GM12891 (cell line): ENCODE data around the gene TMEM164.

Source experiments
- DNase-seq: peaks from one replicate; pipeline ENCODE4 v3.0.0; 2011; ENCODE audit warnings: low spot score; ENCODE audit not compliant: insufficient read length
- FAIRE-seq: peaks from 2 replicates; lab custom pipeline; 2011; peaks lifted over from hg19 to GRCh38; lab: Jason Lieb, UNC
- PAX5 ChIP-seq: IDR thresholded peaks from 2 replicates; pipeline ENCODE4 v1.6.1; 2011; ENCODE audit warnings: low read length, moderate library complexity, mild to moderate bottlenecking; ENCODE audit not compliant: insufficient read depth, severe bottlenecking
- POLR2A ChIP-seq: IDR thresholded peaks from 2 replicates; pipeline ENCODE4 v1.6.1; 2011; ENCODE audit warnings: low read depth, low read length, control low read depth
- POLR2AphosphoS5 ChIP-seq: IDR thresholded peaks from 2 replicates; pipeline ENCODE4 v1.6.1; 2011; ENCODE audit warnings: low read depth, low read length, control low read depth
- POU2F2 ChIP-seq: IDR thresholded peaks from 2 replicates; pipeline ENCODE4 v1.6.1; 2011; ENCODE audit warnings: low read depth, mild to moderate bottlenecking, control low read depth, low read length, moderate library complexity
- SPI1 ChIP-seq: IDR thresholded peaks from 2 replicates; pipeline ENCODE4 v1.6.1; 2011; ENCODE audit warnings: low read depth, low read length, control low read depth
- TAF1 ChIP-seq: IDR thresholded peaks from 2 replicates; pipeline ENCODE4 v1.6.1; 2011; ENCODE audit warnings: low read depth, low read length, control low read depth

TMEM164 gene

GRCh38 chrX:110015032-110015431, 12.1 kb downstream of the TMEM164 start:
- TF ChIP-seq POLR2A = no peak
- TF ChIP-seq SPI1 = no peak
- TF ChIP-seq POU2F2 = no peak
- no peak for TF ChIP-seq PAX5
- no peak for TF ChIP-seq TAF1
- no peak for TF ChIP-seq POLR2AphosphoS5
- FAIRE-seq = no peak
- DNase-seq = no peak

GRCh38 chrX:110015915-110016314, 13.0 kb downstream of the TMEM164 start:
- no peak for TF ChIP-seq POU2F2
- no peak for TF ChIP-seq POLR2A
- TF ChIP-seq TAF1 = no peak
- no peak for TF ChIP-seq POLR2AphosphoS5
- no peak for TF ChIP-seq PAX5
- TF ChIP-seq SPI1 = no peak
- no peak for FAIRE-seq
- no peak for DNase-seq

- TF ChIP-seq POU2F2 (no peak), POLR2A (no peak), POLR2AphosphoS5 (no peak)
- FAIRE-seq (no peak), DNase-seq (no peak)
Observed at GRCh38 chrX:110020536-110020935, 17.6 kb downstream of the TMEM164 start.

GRCh38 chrX:110021258-110022022, 18.5 kb downstream of the TMEM164 start:
- DNase-seq = no peak
- FAIRE-seq = no peak

GRCh38 chrX:110022599-110023448, 19.9 kb downstream of the TMEM164 start:
- DNase-seq = no peak
- FAIRE-seq = peak; percentile 56
- peak; percentile 82 for TF ChIP-seq SPI1
- no peak for TF ChIP-seq POLR2AphosphoS5

More at GRCh38 chrX:110021258-110022022, 18.5 kb downstream of the TMEM164 start:
- no peak for TF ChIP-seq POU2F2
- no peak for TF ChIP-seq PAX5
- no peak for TF ChIP-seq POLR2AphosphoS5
- no peak for TF ChIP-seq POLR2A
- no peak for TF ChIP-seq TAF1
- no peak for TF ChIP-seq SPI1

GRCh38 chrX:110025395-110025794, 22.5 kb downstream of the TMEM164 start:
- TF ChIP-seq SPI1 (no peak), POLR2A (no peak), PAX5 (no peak), POLR2AphosphoS5 (no peak)
- no peak for DNase-seq
- no peak for FAIRE-seq

GRCh38 chrX:110026099-110026844, 23.4 kb downstream of the TMEM164 start:
- TF ChIP-seq POLR2AphosphoS5 (no peak), POLR2A (no peak), POU2F2 (no peak), PAX5 (no peak), TAF1 (no peak), SPI1 (no peak)
- FAIRE-seq (no peak), DNase-seq (no peak)

GRCh38 chrX:110032534-110033147, 29.7 kb downstream of the TMEM164 start:
- FAIRE-seq (no peak), DNase-seq (no peak)
- TF ChIP-seq POLR2AphosphoS5 (no peak), POLR2A (no peak), TAF1 (no peak), PAX5 (no peak), SPI1 (no peak)

- FAIRE-seq = no peak
- DNase-seq = no peak
- TF ChIP-seq POLR2A = no peak
- no peak for TF ChIP-seq SPI1
- no peak for TF ChIP-seq TAF1
- TF ChIP-seq POU2F2 = no peak
- TF ChIP-seq POLR2AphosphoS5 = no peak
- no peak for TF ChIP-seq PAX5
Observed at GRCh38 chrX:110034036-110034435, 31.1 kb downstream of the TMEM164 start.
